Stimulated activated CD8-positive, alpha-beta memory T cell treated with anti-CD3 and anti-CD28 coated beads, Interleukin-4, amount 100 ng/mL, for 1 hour (primary cell): ENCODE measurements around the gene CACNA2D1.
"Not testable (repeated sequence)": the region's sequence is repeated elsewhere in the genome, so short reads cannot be mapped to it uniquely, and the experiment has no call there.

Experiments
- DNase-seq, 2 donors: peaks; one replicate each; pipeline ENCODE4 v3.0.0-alpha.2; 2020; ENCODE audit warnings: low read depth in 2 of 2, low spot score in 1 of 2

CACNA2D1 gene

GRCh38 chr7:82053453-82054032 is 390.0 kb downstream of the CACNA2D1 start:
- no peak for DNase-seq

- no peak for DNase-seq
Observed at GRCh38 chr7:82051601-82052000, 392.0 kb downstream of the CACNA2D1 start.

GRCh38 chr7:82050792-82051191 is 392.8 kb downstream of the CACNA2D1 start:
- DNase-seq = no peak

- no peak for DNase-seq
Observed at GRCh38 chr7:82049891-82050533, 393.6 kb downstream of the CACNA2D1 start.

GRCh38 chr7:82049442-82049841 is 394.1 kb downstream of the CACNA2D1 start:
- DNase-seq = no peak

- no peak for DNase-seq
Observed at GRCh38 chr7:82044497-82045080, 399.0 kb downstream of the CACNA2D1 start.

GRCh38 chr7:82039621-82040020 is 404.0 kb downstream of the CACNA2D1 start:
- DNase-seq = no peak

- DNase-seq = no peak
Observed at GRCh38 chr7:82036146-82036886, 407.3 kb downstream of the CACNA2D1 start.

- no peak for DNase-seq
Observed at GRCh38 chr7:82035456-82035855, 408.1 kb downstream of the CACNA2D1 start.

GRCh38 chr7:82032901-82033300 is 410.7 kb downstream of the CACNA2D1 start:
- no peak for DNase-seq

- no peak for DNase-seq
Observed at GRCh38 chr7:82029236-82029913, 414.2 kb downstream of the CACNA2D1 start.

- DNase-seq = no peak
Observed at GRCh38 chr7:82028097-82028496, 415.5 kb downstream of the CACNA2D1 start.

GRCh38 chr7:82021713-82022112 is 421.9 kb downstream of the CACNA2D1 start:
- DNase-seq = no peak

GRCh38 chr7:82021036-82021435 is 422.5 kb downstream of the CACNA2D1 start:
- DNase-seq = no peak

GRCh38 chr7:82019551-82020475 is 423.8 kb downstream of the CACNA2D1 start:
- no peak for DNase-seq

GRCh38 chr7:82018226-82018625 is 425.4 kb downstream of the CACNA2D1 start:
- DNase-seq = no peak

GRCh38 chr7:82017334-82017943 is 426.1 kb downstream of the CACNA2D1 start:
- DNase-seq = no peak

GRCh38 chr7:82015751-82016150 is 427.8 kb downstream of the CACNA2D1 start:
- no peak for DNase-seq

- not testable (repeated sequence) for DNase-seq
Observed at GRCh38 chr7:82014574-82014973, 429.0 kb downstream of the CACNA2D1 start.

- no peak for DNase-seq
Observed at GRCh38 chr7:82012453-82012852, 431.1 kb downstream of the CACNA2D1 start.
